NCI-H748 (cell line): Measurements from ENCODE around the gene CSDE1.

Experiments used
- DNase-seq: peaks from one replicate; lab custom pipeline; 2025; ENCODE audit not compliant: unreplicated experiment; lab: John Stamatoyannopoulos, UW

Gene CSDE1

DNA sequence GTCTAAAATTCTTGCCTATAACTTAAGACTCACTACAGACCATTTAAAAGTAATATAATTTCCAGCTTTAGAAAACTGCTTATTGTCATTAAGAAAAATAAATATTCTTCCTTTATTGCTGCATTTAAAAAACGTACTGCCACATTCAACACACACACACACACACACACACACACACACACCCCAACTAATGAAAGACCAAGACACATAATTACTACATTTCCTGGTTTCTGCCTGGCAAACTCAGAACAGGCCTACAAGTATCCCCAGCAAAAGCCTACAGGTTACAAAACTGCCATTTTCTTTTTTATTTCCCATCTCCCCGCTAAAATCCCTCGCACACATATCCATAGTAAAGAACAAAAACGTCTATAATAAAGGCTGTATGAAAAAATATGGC lies 89.4 kb downstream of the CSDE1 start:
- DNase-seq = no peak

DNA sequence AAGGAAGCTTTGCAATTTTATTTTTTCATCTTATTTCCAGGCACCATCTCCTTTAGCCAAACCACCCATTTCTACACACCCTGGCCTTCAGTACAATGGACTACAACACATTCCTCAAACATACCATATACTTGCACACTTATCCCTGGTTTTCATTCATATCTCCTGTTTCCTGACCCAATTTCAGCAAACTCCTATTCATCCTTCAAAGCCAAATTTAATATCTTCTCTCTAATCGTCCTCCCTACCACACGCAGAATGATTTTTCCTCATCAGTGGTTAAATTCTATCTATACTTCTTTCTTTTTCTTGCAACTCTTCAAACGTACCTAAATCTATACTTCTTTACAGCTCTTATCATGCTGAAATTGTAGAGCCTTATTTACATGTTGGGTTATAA lies 90.8 kb downstream of the CSDE1 start:
- DNase-seq = no peak
